ENCODE results near the gene EMC7.

The EMC7 gene

GRCh38 chr15:34101366-34102174 lies at the start of gene EMC7, which contains the start of gene PGBD4:
TSS of gene EMC7 (minus strand) at chr15:34101862. CDS start at chr15:34101839, 23 bp downstream.
TSS of gene PGBD4 (plus strand) at chr15:34102083. CDS start at chr15:34102532, 449 bp downstream.
- no peaks in the 10 kb centered on the region for H3K9me3 ChIP-seq
- peak within 1 kb of the TSS; percentile 92 to 98 for H3K4me3 ChIP-seq (ENCODE audit: low read depth in 1 of 2, low read length in 1 of 2)
- TF ChIP-seq CTCF (IDR thresholded peaks at IDR 0.05) = peak; percentile 17
- H3K27me3 ChIP-seq = no peaks in the 10 kb centered on the region
- H3K36me3 ChIP-seq = no peaks in the 10 kb centered on the region
- H3K4me1 ChIP-seq (ENCODE audit: control insufficient read depth in 1 of 2, insufficient read depth in 1 of 2, low read depth in 1 of 2, low read length in 1 of 2) = peaks cover 22 to 26% of the 10 kb centered on the region in 2 experiments
- peak within 1 kb of the TSS; percentile 89 for H3K27ac ChIP-seq

- H3K27ac ChIP-seq = no peak overlapping the region
- no peak overlapping the region for H3K4me3 ChIP-seq (ENCODE audit: low read depth in 1 of 2, low read length in 1 of 2)
- H3K36me3 ChIP-seq = peaks cover 74% of the 10 kb centered on the region
- H3K9me3 ChIP-seq = no peaks in the 10 kb centered on the region
- H3K27me3 ChIP-seq = no peaks in the 10 kb centered on the region
- no peak for TF ChIP-seq CTCF (IDR thresholded peaks at IDR 0.05)
- no peaks in the 10 kb centered on the region for H3K4me1 ChIP-seq (ENCODE audit: control insufficient read depth in 1 of 2, insufficient read depth in 1 of 2, low read depth in 1 of 2, low read length in 1 of 2)
These were observed 45.9 kb upstream of the EMC7 start for GRCh38 chr15:34147371-34148140.

- Histone ChIP-seq H3K36me3 (peaks cover 8% of the 10 kb centered on the region), H3K27me3 (no peaks in the 10 kb centered on the region), H3K4me3 (ENCODE audit: low read depth in 1 of 2, low read length in 1 of 2) (no peak overlapping the region), H3K4me1 (ENCODE audit: control insufficient read depth in 1 of 2, insufficient read depth in 1 of 2, low read depth in 1 of 2, low read length in 1 of 2) (no peaks in the 10 kb centered on the region), H3K27ac (no peak overlapping the region), H3K9me3 (no peaks in the 10 kb centered on the region)
- no peak for TF ChIP-seq CTCF (IDR thresholded peaks at IDR 0.05)
These were observed 31.8 kb upstream of the EMC7 start for GRCh38 chr15:34133511-34133910.

- Histone ChIP-seq H3K4me3 (ENCODE audit: low read depth in 1 of 2, low read length in 1 of 2) (no peak overlapping the region), H3K36me3 (peaks cover 1% of the 10 kb centered on the region), H3K9me3 (no peaks in the 10 kb centered on the region), H3K27me3 (no peaks in the 10 kb centered on the region), H3K4me1 (ENCODE audit: control insufficient read depth in 1 of 2, insufficient read depth in 1 of 2, low read depth in 1 of 2, low read length in 1 of 2) (no peaks in the 10 kb centered on the region), H3K27ac (no peak overlapping the region)
- no peak for TF ChIP-seq CTCF (IDR thresholded peaks at IDR 0.05)
These were observed 31.2 kb upstream of the EMC7 start for GRCh38 chr15:34132881-34133280.

- peaks cover 31% of the 10 kb centered on the region for H3K27me3 ChIP-seq
- no peaks in the 10 kb centered on the region for H3K4me1 ChIP-seq (ENCODE audit: control insufficient read depth in 1 of 2, insufficient read depth in 1 of 2, low read depth in 1 of 2, low read length in 1 of 2)
- no peak for TF ChIP-seq CTCF (IDR thresholded peaks at IDR 0.05)
- no peaks in the 10 kb centered on the region for H3K36me3 ChIP-seq
- no peak overlapping the region for H3K4me3 ChIP-seq (ENCODE audit: low read depth in 1 of 2, low read length in 1 of 2)
- no peaks in the 10 kb centered on the region for H3K9me3 ChIP-seq
- H3K27ac ChIP-seq = no peak overlapping the region
These were observed 27.2 kb upstream of the EMC7 start for GRCh38 chr15:34128898-34129297.
